Measurements from ENCODE around the gene PABPN1L.
A peak's percentile ranks its signal among the peaks of the same experiment; 100 is the strongest.

The PABPN1L gene

DNA sequence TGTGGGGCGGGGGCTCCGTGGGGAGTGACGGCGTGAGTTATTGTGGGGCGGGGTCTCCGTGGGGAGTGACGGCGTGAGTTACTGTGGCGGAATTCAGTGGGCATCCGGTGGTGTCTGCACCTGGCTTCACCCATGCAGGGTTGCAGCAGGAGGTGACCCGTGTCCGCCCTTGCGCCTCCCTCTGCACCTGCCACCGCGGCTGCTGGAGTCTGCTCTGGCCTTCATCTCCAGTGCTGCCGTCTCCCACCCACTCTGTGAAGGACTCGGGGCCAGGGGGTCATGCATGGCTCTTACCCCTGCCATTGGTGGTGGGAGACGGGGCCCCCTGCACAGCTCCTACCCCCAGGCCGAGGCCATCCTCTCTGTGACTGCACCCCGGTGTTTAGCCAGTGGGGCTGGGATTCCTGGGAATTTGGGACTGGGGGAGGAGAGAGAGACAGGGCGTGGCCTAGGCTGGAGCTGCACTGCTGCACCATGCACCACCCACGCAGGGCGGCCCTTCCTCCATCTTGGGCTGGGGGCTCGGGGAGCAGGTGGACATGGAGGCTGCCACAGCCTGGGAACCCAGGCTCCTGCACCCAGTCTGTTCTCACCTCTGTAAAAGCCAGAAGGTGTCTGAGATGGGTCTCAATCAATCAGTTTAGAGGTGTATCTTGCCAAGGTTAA lies 1.3 kb upstream of the PABPN1L start:
- no peak for DNase-seq

DNA sequence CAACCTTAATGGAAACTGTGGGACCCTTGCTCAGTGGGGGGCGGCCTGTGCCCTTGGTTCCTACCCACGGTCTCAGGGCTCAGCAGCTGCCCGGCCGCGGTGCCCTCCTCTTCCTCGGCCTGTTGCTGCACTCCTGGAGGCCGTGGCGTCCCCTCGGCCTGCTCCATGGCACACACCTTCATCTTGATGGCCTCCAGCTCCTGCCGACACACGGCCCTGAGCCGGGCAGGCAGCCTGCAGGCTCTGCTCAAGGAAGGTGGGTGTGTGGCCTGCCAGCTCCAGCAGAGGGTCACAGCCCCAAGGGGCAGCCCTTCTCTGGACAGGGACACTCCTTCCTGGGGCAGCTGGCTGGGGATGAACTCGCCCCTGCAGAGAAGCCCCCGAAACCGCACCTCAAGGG lies 718 bp downstream of the PABPN1L start:
- DNase-seq: no peak

DNA sequence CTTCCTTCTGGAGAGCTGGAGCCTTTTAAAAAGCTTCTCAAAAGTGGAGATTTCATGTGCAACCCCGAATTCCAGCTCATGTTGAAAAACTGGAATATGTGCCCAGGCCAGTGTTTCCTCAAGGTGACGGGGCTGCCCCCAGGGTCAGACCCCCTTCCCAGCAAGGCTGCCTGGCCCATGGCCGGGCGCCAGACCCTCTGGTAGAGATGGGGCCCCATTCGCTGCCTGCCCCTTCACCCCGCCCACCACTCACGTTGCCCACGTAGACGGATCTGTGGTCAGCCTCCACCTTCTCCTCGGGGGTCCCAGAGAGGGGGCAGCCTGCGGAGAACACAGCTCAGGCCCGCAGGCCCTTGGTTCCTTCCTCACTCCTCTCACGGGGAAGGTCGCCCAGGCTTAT lies 1.1 kb downstream of the PABPN1L start:
- no peak for DNase-seq

DNA sequence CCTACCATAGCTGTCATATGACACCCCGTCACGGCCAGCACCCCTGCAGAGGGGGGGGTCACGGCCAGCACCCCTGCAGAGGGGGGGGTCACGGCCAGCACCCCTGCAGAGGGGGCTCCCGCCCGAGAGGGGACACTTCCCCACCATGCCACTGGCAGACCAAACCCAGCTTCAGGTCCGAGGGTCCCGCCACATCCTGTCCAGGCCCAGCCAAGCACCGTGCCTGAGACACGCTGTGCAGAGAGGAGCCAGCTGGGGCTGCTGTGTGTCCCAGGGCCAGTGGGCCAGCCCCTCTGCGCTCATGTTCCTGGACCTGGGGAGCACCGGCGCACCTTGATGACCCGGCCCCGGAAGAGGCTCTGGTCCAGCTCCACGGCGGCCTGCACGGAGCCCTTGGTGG lies 1.9 kb downstream of the PABPN1L start:
- DNase-seq: no peak

DNA sequence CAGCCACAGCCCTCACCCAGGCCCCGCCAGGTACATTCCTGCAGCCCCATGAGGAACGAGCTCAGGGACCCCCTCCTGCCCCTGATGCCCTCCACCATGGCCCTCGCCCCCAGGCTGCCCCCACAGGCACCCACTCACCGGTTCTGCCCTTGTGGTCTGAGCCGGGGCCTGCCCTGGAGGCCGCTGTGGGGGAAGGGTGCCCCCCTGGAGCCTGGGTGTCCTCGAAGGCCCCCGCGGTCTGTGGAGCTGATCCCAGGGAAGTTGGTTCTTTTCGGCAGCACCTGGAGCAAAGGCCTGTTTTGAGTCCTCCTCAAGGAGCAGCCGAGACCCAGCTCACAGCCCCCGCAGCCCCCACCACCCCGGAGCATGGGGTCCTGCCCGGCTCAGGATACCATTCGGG lies 2.4 kb downstream of the PABPN1L start:
- no peak for DNase-seq

DNA sequence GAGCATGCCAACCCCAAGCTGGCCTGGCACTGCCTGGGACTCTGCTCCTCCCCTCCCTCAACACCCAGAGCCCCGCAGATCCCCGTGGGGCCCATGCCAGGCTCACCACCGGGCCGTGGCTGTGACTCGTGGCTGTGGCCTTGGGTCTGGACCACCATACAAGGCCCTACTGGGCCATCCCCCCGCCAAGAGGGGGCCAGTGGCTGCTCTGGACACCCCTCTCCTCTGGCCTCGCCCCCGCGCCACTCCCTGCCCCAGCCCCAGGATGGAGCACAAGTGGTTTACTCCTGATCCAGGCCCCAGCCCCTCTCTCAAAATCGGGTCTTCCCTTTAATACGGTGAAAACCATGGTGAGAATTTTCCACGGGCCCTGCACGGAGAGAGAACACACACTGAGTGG lies 3.0 kb downstream of the PABPN1L start:
- no peak for DNase-seq

DNA sequence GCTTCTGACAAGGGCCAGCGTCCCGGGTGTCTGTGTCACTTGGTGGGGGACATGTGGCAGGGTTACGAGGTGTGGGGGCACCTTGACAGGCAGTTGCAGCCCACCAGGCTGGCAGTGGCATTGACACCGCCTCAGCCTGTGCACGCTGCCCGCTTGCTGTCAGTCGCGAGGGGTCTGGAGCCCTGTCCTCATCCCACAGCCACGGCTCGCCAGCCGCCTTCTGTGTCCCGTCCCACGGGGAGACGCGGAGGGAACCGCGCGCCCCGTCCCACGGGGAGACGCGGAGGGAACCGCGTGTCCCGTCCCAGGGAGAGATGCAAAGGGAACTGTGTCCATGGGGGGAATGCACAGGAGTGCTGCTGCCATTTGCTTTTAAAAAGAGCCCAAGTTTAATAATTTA lies 3.5 kb downstream of the PABPN1L start:
- DNase-seq: no peak

DNA sequence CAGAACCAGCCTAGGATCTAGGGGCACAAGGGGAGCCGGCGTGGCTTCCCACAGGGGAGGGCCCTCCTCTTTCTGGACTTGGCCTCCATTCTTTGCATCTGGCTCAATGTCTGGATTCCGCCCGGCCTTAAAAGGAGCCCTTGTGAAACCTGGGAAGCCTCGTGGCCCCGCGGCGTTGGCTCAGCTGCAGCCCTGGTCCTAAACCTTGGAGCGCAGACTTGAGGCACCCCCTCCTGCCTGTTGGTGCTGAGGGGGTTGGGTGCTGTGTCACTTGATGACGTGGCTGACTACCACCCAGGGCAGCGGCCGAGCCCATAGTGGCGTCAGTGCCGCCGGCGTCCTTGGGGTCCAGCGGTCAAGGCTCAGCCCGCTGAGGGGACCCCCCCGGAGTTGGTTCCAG lies 5.1 kb downstream of the PABPN1L start:
- no peak for DNase-seq

DNA sequence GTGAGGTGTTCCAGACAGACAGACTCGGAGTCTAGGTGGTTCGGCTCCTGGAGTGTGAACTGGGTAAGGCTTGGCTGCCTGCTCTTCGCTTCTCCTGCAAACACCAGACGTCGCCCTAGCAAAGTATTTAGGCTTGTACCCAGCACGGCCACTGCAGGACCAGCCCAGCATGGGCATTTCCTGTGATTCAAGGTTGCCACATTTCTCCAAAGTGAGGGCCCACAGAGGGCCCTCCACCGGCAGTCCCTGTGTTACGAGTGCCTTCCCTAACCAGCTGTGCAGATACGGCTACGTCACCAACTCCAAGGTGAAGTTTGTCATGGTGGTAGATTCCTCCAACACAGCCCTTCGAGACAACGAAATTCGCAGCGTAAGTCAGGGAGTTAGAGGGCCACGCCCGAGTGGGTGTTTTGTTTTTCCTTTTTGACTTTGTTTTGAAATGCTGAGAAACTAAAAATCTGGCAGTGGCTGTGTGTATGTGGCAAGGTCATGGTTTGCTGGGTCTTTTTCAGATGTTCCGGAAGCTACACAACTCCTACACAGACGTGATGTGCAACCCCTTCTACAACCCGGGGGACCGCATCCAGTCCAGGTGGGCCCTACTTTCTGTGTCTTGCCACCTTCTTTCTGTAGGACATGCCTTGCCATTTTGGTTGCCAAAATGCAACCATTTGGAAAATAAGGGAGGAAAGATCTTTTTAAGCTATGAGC lies 6.9 kb downstream of the PABPN1L start:
- DNase-seq: no peak

DNA sequence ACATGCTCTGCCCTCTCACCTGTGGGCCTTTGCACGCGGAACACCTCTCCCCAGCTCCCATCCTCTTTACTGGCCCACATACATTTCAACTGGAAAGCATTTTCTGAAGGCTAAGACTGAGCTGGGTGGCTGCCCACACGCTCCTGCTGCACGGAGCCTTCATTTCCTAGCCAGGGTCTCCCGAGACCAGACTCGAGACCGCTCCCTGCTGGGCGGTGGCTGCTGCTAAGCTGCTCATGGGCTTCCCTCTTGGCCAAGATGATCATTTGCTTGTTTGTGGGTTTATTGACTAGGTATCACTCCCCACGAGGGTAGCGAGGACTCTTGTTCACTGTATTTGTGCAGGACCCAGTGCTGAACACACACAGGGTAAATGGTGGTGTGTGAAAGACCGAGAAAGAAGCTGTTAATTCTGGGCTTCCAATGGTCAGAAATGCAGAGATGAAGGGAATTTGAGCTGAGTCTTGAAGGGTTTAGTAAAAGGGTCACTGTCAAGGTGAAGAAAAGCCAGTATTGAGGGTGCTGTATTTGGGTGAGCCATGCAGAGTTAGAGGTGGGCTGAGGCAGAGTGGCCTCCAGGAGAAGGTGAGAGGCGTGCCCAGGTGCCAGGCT lies 8.6 kb downstream of the PABPN1L start:
- no peak for DNase-seq

DNA sequence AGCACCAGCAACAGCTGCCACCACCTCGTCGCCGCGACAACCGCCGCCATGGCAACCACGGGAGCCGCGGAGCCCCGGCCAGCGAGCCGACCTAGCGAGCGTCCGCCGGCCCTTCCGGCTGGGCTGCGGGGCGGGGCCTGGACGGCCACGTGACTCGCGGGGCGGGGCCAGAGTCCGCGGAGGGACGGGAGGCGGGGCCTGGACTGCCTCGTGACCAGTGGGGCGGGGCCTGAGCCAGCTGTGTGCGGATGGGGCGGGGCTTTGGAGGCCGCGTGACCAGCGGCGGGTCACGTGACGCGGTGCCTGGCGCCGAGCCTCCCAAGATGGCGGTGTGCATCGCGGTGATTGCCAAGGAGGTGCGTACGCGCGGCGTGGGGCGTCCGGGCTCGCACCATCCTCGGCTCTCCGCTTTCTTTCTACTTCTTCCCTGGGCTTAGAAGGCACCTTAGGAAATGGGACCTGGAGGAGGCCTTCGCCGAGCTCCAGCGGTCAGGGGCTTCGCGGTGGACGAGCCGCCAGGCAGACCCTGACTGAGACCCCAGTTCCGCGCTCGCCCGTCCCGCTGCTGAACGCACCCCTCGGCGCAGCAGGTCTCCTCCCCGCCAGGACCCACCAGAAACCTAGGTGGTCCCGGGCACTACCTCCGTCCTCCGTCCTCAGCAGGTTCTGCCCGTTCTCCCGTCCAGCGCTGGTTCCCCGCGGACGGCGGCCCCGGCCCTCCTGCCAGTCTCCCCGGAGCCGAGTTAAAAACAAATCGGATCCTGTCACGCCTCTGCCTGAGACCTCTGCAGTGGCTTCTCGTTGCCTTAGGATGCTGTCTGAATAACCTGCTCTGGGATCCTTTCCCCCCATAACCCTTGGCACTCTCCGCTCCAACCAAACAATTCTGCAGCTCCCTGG lies 9.4 kb downstream of the PABPN1L start, which contains the start of the genes GALNS and TRAPPC2L:
TSS of gene GALNS (minus strand) at position 120 of the 900 bp plus-strand sequence. CDS start at position 50, 70 bp downstream.
TSS of gene TRAPPC2L (plus strand) at position 300 of the 900 bp plus-strand sequence. CDS start at position 324, 24 bp downstream.
- peak; percentile 82 to 85 for DNase-seq

DNA sequence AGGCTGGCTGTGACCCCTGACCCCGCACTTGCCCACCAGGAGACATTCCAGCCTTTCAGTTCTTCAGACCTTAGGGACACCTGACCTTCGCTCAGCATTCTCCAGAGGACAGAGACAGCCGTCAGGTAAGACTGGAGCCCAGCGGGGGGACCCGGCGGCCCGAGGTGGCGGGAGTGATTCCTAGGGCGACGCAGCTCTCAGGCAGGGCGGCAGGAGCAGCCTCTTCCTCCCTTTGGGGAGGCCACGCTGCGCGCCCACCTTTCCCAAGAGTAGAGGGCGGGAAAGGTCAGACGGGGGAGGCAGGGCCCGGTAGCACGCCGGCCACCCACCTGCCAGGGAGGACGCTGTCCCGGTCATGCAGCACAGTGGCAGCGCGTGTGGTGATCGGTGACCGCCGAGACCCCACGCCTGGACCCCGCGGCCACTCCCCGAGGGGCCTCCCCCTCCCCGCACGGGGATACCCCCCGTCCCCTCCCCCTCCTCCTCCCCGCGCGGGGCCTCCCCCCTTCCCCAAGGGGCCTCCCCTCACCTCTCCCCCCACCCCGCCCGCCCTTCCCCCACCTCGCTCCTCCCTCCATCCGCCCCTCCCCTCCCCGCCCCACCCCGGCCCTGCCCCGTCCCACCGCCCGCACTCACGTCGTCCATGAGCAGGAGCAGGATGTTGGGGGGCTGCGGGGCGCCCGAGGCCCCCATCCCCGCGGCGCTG lies 10.2 kb downstream of the PABPN1L start:
- DNase-seq: no peak

DNA sequence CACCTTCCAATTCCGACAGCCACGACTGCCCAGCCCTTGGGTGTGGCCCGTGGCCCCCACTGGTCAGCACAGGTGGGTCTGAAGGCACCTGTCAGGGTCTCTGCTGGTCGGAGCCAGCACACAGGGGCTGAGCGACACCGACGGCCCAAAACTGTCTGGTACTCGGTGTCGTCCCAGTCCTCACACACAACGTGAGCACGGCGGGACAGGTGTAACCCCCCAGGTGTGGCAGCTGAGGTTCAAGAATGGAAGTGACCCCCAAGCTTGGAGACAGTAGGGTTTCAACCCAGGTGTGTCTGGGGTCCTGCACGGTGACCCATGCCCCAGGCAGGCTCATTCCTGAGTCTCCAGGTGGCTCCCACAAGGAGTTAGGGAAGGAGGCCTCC lies 10.7 kb downstream of the PABPN1L start:
- no peak for DNase-seq

DNA sequence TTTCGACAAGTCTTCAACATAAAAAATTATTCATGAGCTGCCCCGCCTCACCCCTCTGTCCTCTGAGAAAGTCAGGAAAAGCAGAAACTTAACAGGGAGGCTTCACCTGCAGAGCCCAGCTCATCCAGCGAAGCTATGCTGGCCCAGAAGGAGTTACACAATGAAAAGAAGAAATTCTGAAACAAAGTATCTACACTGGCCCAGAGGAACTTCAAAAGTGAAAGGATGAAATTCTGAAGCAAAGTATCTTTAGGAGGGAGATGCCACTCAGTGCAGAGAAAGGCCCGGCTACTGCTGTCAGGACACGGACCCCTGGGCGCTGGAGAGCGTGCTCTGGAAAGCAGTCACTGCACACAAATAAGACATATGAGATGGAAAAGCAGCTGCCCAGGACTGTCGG lies 11.3 kb downstream of the PABPN1L start:
- DNase-seq: no peak

DNA sequence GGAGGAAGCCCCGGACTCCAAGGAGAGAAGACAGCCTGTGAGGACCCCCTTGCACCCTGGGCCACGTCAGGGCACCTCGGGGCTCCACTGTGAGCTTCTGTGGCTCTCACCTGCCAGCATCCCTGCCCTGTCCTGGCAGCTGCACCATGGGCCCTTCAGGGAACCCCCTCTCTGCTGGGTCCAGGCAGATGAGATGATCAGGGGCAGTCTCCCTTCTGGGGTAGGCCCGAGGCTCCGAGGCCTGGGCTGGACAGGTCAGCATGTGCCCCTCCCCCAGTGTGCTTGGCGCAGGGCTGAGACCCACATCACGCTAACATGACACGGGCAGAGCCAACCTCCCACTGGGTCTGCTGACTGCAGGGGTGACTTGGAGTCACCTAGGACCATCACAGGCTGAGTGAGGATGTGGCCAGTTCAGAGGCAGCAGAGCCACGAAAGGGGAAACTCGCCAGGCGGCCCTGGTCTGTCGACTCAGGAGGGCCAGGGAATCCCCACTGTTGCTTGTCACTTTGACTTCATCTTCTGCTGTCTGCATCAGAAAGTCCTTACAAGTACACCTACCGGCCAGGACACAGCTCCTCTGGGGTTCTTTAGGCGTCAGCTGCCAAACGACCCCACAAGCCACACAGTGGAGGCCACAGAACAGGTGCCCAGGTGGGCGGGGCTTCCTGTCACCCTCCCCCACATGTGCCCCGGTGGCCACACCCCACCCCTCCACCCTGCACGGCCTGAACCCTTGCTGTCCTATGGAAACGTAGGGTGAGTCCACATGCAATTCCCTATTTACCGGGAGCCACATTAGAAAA lies 12.0 kb downstream of the PABPN1L start:
- DNase-seq: no peak

DNA sequence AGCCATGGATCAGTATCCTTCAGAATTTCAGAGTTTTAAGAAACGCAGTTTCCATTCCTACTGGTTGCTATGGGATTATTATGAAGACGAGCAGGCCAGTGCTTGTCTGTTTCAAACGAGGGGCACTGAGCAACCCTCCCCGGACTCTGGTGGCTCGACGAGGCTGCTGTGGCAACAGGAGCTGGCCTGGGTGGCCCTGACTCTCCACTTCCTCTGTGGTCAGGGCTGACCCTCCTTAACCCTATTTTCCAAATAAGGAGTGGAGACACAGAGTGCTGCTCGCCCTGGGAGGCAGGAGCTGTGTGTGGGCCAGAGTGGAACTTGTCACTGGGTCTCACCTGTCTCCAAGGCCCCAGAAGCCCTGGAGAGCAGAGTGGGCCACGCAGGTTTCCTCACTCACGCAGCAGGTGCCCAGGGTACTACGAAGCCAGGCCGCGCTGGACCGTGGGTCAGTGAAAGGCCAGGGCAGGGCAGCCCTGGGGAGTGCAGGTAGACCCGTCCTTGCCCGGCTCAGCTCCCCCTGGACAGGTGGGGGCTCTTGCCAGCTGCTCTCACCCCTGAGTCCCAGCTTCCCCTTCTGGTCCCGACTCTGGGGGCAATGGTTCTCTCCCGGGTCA lies 13.0 kb downstream of the PABPN1L start:
- DNase-seq: no peak

DNA sequence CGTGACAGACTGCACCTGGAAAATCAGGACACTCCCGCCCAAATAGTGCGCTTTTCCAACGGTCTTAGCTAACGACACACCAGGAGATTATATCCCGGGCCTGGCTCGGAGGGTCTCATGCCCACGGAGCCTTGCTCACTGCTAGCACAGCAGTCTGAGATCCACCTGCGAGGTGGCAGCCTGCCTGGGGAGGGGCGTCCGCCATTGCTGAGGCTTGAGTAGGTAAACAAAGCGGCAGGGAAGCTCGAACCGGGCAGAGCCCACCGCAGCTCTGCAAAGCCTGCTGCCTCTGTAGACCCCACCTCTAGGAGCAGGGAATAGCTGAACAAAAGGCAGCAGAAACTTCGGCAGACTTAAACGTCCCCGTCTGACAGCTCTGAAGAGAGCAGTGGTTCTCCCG lies 14.8 kb downstream of the PABPN1L start:
- no peak for DNase-seq

DNA sequence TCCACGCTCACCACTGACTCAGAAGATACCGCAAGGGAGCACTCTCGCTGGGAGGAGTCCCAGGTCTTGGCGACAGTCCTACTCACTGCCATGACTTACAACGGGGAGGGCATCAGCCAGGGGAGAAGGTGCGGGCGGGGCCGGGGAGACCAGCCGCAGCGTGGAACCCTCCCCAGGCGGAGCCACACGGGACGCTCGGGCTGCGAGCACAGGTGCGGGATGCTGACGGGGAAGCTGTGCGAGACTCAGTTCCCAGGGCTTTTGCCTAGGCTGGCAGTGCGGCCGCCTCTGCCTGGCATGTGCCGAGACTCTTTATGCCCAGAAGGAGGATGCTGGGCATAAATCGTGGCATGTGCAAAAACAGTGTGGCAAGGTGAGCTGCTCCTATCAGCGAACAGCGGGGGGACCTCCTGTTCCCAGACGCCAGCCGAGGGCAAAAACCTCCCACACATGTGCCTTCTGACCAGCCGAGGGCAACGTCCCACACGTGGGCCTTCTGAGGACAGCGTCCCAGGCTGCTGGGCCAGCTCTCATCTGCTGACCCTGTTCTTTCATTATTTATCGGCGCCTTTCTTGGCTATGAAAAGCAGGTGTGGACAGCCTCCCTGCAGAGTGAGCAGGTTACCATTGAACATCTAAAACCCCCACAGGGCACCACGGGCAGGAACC lies 15.8 kb downstream of the PABPN1L start:
- DNase-seq: no peak

DNA sequence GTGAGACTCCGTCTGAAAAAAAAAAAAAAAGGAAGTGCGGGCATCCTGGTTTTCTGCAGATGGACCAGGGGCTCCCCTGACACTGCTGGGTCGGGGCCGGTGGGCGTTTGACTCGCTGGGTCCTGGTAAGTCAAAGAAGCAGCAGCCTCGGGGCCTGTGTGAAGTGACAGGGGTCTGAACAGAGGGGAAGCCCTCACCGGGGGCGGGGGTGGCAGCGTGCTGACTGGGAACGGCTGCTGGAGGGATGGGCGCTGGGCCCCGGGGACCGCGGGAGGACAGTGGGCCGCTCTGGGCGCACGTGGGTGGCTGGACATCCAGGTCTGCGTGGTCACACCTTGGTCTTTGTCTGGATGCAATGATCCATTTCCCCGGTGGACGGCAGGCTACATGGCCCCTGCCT lies 17.9 kb downstream of the PABPN1L start:
- no peak for DNase-seq

DNA sequence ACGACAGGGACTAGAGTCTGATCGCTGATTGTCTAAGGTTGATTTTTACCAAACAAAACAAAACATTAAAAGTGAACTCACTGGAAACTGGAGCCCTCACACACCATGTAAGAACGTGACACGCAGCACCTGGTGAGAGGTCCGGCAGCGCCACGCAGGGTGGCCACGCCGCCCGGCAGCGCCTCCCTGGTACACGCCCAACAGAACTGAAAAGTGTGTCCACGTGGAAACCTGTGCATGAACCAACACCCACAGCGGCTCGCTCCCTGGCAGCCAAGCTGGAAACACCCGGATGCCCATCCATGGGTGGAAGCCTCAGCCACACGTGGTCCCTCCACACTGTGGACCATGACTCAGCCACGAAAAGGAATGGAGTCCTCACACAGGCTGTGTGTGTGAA lies 18.8 kb downstream of the PABPN1L start:
- DNase-seq: no peak

DNA sequence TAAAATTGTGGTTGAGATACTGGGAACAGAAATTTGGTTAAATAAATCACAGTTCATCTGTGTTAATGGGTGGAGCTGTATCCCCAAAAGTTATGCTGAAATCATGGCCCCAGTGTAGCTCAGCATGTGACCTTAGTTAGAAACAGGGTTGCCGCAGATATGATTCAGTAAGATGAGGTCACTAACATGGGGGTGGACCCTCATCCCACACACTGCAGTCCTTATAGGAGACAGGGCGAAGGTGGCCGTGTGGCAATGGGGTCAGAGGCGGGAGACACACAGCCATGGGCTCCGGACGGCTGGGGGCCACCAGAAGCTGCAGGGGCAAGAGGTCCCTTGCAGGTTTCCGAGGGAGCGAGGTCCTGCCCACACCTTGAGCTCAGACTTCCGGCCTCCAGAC lies 20.4 kb downstream of the PABPN1L start:
- no peak for DNase-seq

Data from NCI-H187 (cell line).